Natural killer cell treated with Interleukin-12 subunit alpha and Interleukin-12 subunit beta and Interleukin-15 and Interleukin-18, amount 100 ng/mL, for 72 hours (primary cell): ENCODE measurements around the gene HEPACAM. TPM values are rescaled to one million over a fixed set of nuclear protein-coding genes. Genes with fewer than 3 reads are reported as not detected.

Source experiments
- ATAC-seq, 2 donors: fragments of 150-1000 bp; cut with Tn5 transposase in 1 of 2; sonication (Bioruptor Pico), chemical (Tn5 transposase) in 1 of 2; 2 replicates each; pipeline ENCODE4 v1.10.0; 2021
- DNase-seq: peaks from one replicate; pipeline ENCODE4 v3.0.0; 2022; ENCODE audit warnings: low spot score
- H3K27ac Mint-ChIP-seq, 2 donors: 1 replicate in 1 of 2; 2 replicates in 1 of 2; pipeline ENCODE4 v1.8.0; 2022; ENCODE audit warnings: mixed read lengths in 2 of 2, mild to moderate bottlenecking in 1 of 2, moderate library complexity in 1 of 2
- H3K27me3 Mint-ChIP-seq, 2 donors: 1 replicate in 1 of 2; 2 replicates in 1 of 2; pipeline ENCODE4 v1.8.0; 2022; ENCODE audit warnings: mixed read lengths in 2 of 2
- H3K36me3 Mint-ChIP-seq: one replicate; pipeline ENCODE4 v1.8.0; 2022; ENCODE audit warnings: mixed read lengths
- H3K4me1 Mint-ChIP-seq, 2 donors: 1 replicate in 1 of 2; 2 replicates in 1 of 2; pipeline ENCODE4 v1.8.0; 2022; ENCODE audit warnings: low read depth in 2 of 2, mixed read lengths in 2 of 2, mild to moderate bottlenecking in 1 of 2
- H3K4me3 Mint-ChIP-seq: one replicate; pipeline ENCODE4 v1.8.0; 2022; ENCODE audit warnings: mixed read lengths
- H3K9me3 Mint-ChIP-seq: 2 replicates; pipeline ENCODE4 v1.8.0; 2022; ENCODE audit warnings: mixed read lengths
- total RNA-seq, 2 donors: library from RNA; stranded (reverse); gene quantifications; one replicate each; pipeline ENCODE4 v1.2.3, GENCODE V29; 2022

HEPACAM gene
- total RNA-seq, 2 donors from 2014 or later: not detected

DNA sequence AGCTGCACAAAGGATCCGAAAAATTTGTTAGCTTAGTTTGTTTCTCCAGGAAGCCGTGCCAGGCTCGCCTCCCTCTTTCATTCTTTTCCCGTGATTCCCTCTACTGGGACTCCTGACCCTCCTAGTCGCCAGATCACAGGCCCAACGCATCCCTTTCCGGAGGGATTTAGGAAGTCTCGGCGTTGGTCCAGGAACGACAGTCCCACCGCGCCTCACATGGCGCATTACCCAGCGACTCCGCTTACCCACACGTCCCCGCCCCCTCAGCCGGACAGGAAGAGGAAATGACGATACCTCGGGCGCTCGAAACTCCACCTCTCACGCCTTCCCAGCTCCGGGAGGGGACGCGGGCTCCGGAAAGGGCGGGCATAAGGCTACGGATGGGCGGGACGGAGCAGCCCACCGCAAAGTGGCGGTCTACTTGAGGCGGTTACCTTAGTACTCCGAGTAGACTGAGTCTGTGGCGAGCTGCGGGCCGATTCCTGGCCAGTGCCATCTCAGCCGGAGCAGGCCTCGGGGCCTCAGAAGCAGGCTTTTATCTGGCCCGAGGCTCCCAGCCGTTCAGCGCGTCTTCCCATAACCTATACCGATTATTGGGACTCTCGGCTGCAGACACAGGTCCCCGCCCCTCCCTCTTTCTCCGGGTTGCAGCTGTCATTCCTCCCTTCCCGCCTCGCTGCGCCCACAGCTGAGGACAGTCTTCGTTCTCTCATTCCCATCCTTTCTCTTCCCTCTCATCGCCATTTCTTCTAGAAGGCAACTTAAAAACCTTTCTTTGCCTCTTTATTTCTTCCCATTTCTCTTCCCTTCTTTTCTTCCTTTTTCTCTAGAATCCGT is 18.1 kb upstream of the HEPACAM start, which contains the start of gene CCDC15:
Gene CCDC15, plus strand, starts transcription at position 450 of the 837 bp plus-strand sequence. CDS start 531 bp downstream, outside the sequence.
- Mint-ChIP-seq H3K4me3 (no peak within 1 kb of the TSS), H3K9me3 (no peaks in the 10 kb centered on the region), H3K27me3 (no peaks in the 10 kb centered on the region), H3K36me3 (peaks cover 4% of the 10 kb centered on the region), H3K27ac (no peak within 1 kb of the TSS), H3K4me1 (peaks cover 3 to 7% of the 10 kb centered on the region in 2 donors)
- DNase-seq (peak; percentile 98), ATAC-seq (peak; percentile 99 to 100)

DNA sequence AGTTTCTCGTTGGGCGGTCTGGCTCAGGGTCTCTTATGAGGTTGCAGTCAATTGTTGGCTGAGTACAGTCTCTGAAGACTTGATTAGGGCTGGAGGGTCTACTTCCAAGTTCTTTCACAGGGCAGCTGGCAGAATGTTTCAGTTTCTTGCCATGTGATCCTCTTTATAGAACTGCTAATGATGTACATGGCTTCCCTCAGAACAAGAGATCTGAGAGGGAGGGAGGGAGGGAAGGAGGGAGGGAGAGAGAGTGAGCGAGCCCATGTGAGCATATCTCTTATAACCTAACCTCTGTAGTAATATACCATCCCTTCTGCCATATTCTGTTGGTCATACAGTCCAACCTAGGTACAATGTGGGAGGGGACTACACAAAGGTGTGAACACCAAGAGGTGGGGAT is 15.5 kb upstream of the HEPACAM start:
- no peak for DNase-seq
- Mint-ChIP-seq H3K4me3 (no peak overlapping the region), H3K27ac (no peak overlapping the region), H3K27me3 (no peaks in the 10 kb centered on the region), H3K4me1 (peaks cover 0 to 7% of the 10 kb centered on the region in 2 donors), H3K9me3 (peaks cover 7% of the 10 kb centered on the region), H3K36me3 (peaks cover 17% of the 10 kb centered on the region)
- no peak for ATAC-seq

- DNase-seq (no peak), ATAC-seq (no peak)
- H3K27ac Mint-ChIP-seq: no peak overlapping the region
- H3K36me3 Mint-ChIP-seq: peaks cover 14% of the 10 kb centered on the region
- peaks cover 7% of the 10 kb centered on the region for H3K9me3 Mint-ChIP-seq
- H3K4me3 Mint-ChIP-seq: no peak overlapping the region
- H3K4me1 Mint-ChIP-seq: peaks cover 0 to 6% of the 10 kb centered on the region in 2 donors
- no peaks in the 10 kb centered on the region for H3K27me3 Mint-ChIP-seq
These were observed 14.9 kb upstream of the HEPACAM start for GRCh38 chr11:124950601-124951330.

- Mint-ChIP-seq H3K27ac (no peak overlapping the region), H3K27me3 (no peaks in the 10 kb centered on the region), H3K36me3 (peaks cover 13% of the 10 kb centered on the region), H3K4me3 (no peak overlapping the region), H3K9me3 (peaks cover 7% of the 10 kb centered on the region), H3K4me1 (peaks cover 3 to 5% of the 10 kb centered on the region in 2 donors)
- ATAC-seq: no peak
- DNase-seq: no peak
These were observed 10.9 kb upstream of the HEPACAM start for GRCh38 chr11:124946735-124947141.

GRCh38 chr11:124945826-124946225 is 10.0 kb upstream of the HEPACAM start:
- H3K4me1 Mint-ChIP-seq: peaks cover 3 to 5% of the 10 kb centered on the region in 2 donors
- no peaks in the 10 kb centered on the region for H3K27me3 Mint-ChIP-seq
- DNase-seq (no peak), ATAC-seq (no peak)
- H3K27ac Mint-ChIP-seq: no peak overlapping the region
- H3K4me3 Mint-ChIP-seq: no peak overlapping the region
- peaks cover 13% of the 10 kb centered on the region for H3K36me3 Mint-ChIP-seq
- peaks cover 7% of the 10 kb centered on the region for H3K9me3 Mint-ChIP-seq

GRCh38 chr11:124944565-124944964 is 8.7 kb upstream of the HEPACAM start:
- DNase-seq (no peak), ATAC-seq (no peak)
- Mint-ChIP-seq H3K27me3 (peaks cover 0 to 3% of the 10 kb centered on the region in 2 donors), H3K36me3 (peaks cover 13% of the 10 kb centered on the region), H3K27ac (no peak overlapping the region), H3K9me3 (peaks cover 7% of the 10 kb centered on the region), H3K4me3 (no peak overlapping the region), H3K4me1 (peaks cover 3 to 5% of the 10 kb centered on the region in 2 donors)

DNA sequence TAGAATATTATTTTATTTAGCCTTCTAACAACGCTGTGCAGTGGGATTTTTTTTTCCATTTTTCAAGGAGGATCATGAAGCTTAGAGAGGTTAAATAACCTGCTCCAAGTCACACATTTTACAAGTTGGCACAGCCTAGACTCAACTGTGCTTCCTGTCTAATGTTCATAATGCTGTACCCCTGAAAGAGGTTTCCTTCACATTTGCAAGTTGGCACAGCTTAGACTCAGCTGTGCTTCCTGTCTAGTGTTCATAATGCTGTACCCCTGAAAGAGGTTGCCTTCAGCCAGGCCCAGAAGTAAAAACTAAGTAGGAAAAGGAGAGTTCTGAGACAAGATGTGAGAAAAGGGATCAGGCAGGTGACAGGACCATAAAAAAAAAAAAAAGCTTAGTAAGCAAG is 7.9 kb upstream of the HEPACAM start:
- DNase-seq: no peak

GRCh38 chr11:124943254-124943616 is 7.4 kb upstream of the HEPACAM start:
- Mint-ChIP-seq H3K36me3 (peaks cover 6% of the 10 kb centered on the region), H3K4me3 (no peak overlapping the region), H3K27me3 (peaks cover 0 to 3% of the 10 kb centered on the region in 2 donors), H3K9me3 (peaks cover under 1% of the 10 kb centered on the region), H3K4me1 (peaks cover 3 to 5% of the 10 kb centered on the region in 2 donors), H3K27ac (no peak overlapping the region)
- DNase-seq: no peak
- ATAC-seq: no peak

More for the DNA sequence above, 7.9 kb upstream of the HEPACAM start:
- H3K36me3 Mint-ChIP-seq: peaks cover 11% of the 10 kb centered on the region
- peaks cover 0 to 3% of the 10 kb centered on the region in 2 donors for H3K27me3 Mint-ChIP-seq
- H3K4me3 Mint-ChIP-seq: no peak overlapping the region
- H3K27ac Mint-ChIP-seq: peak overlapping the region in 1 of 2 donors; percentile 10
- H3K9me3 Mint-ChIP-seq: peaks cover 6% of the 10 kb centered on the region
- H3K4me1 Mint-ChIP-seq: peaks cover 3 to 5% of the 10 kb centered on the region in 2 donors
- ATAC-seq: no peak

DNA sequence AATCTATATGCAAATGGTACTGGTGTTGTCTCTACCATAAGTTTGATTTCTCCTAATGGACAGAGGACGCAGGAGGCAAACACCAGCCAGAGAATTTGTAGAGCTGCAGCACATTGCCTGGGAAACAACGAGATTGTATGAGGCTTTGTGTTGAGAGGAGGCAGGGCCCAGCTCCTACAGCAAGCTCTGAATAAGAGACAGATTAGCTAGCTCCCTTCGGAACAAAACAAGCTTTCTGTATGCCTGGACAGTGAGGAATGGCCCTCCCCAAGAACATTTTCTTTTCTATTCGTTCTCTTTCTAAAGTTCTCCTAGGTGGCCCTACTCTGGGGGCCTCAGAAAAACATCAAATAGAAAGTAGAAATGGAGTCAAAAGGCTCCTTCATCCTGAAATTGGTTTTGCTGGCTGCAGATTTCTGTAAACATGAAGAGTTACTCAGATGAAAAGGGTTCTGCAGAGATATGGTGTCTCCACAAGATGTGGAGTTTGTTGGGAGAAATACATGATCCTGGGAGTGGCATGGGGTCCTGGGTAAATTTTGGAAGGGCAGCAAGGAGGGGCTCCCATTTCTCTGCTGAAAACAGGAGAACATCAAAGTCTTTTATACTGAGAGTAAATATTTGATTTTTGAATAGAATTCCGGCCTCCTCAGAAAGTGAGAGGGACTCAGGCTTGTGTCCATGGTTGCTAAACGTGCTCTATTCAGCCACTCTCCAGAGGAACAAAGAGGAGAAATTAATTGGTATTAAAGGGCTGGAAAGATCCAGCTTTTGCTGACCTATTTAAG is 6.8 kb upstream of the HEPACAM start:
- no peak for DNase-seq
- no peak for ATAC-seq
- peaks cover 0 to 3% of the 10 kb centered on the region in 2 donors for H3K27me3 Mint-ChIP-seq
- H3K27ac Mint-ChIP-seq: no peak overlapping the region
- H3K9me3 Mint-ChIP-seq: no peaks in the 10 kb centered on the region
- peaks cover 3 to 5% of the 10 kb centered on the region in 2 donors for H3K4me1 Mint-ChIP-seq
- peaks cover under 1% of the 10 kb centered on the region for H3K36me3 Mint-ChIP-seq
- no peak overlapping the region for H3K4me3 Mint-ChIP-seq

DNA sequence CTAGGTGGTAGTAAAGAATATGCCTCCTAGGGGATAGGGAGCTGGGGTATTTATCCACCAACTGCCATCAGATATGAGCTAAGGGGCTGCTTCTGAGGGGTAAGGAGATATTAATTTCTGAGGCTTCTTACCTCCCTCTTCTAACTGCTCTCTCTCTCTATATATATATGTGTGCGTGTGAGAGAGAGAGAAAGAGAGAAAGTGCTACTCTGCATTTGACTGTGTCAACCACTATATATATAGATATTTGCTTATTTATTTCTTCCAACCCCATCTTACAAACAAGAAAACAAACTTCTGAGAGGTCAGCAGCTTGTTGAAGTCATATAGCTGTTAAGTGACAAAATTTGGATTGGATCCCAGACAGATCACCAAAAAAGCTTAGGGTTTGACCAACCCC is 5.9 kb upstream of the HEPACAM start:
- ATAC-seq (no peak), DNase-seq (no peak)
- Mint-ChIP-seq H3K27ac (no peak overlapping the region), H3K36me3 (no peaks in the 10 kb centered on the region), H3K4me1 (peaks cover 3 to 5% of the 10 kb centered on the region in 2 donors), H3K9me3 (no peaks in the 10 kb centered on the region), H3K4me3 (no peak overlapping the region), H3K27me3 (peaks cover 3 to 4% of the 10 kb centered on the region in 2 donors)

GRCh38 chr11:124938970-124939369 is 3.1 kb upstream of the HEPACAM start:
- no peaks in the 10 kb centered on the region for H3K36me3 Mint-ChIP-seq
- no peak overlapping the region for H3K4me3 Mint-ChIP-seq
- no peaks in the 10 kb centered on the region for H3K9me3 Mint-ChIP-seq
- ATAC-seq (no peak), DNase-seq (no peak)
- peaks cover 7 to 8% of the 10 kb centered on the region in 2 donors for H3K27me3 Mint-ChIP-seq
- no peak overlapping the region for H3K27ac Mint-ChIP-seq
- H3K4me1 Mint-ChIP-seq: peaks cover 3 to 4% of the 10 kb centered on the region in 2 donors

DNA sequence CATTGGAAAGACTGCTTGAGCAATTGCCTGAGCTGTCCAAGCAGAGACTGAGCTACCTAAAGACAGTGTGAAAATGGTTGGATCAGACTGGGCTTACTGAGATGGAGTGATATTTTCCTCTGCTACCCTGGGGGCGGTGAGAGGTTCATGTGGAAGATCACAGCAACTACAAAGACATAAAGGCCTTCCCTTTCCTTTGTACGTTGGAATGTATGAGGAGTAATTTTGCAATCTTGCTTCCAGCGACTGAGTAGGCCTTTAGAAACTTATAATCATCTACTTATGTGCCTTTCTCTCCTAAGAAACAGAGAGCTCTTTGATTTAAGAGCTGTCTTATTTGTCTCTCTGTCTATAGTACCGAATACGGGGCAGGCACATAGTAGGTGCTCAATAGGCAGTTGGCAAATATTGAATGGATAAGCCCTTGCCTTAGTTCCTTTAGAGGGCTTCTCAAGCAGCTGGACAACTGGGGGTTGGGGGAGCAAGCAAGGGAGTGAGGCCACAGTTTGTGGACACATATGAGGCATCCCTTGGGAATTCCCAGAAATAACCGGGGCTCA is 2.4 kb upstream of the HEPACAM start:
- Mint-ChIP-seq H3K36me3 (no peaks in the 10 kb centered on the region), H3K27me3 (peaks cover 7 to 8% of the 10 kb centered on the region in 2 donors), H3K4me3 (no peak overlapping the region), H3K4me1 (no peaks in the 10 kb centered on the region), H3K9me3 (no peaks in the 10 kb centered on the region), H3K27ac (no peak overlapping the region)
- no peak for DNase-seq
- ATAC-seq: no peak

GRCh38 chr11:124937336-124937935 is 1.6 kb upstream of the HEPACAM start:
- no peaks in the 10 kb centered on the region for H3K9me3 Mint-ChIP-seq
- ATAC-seq (no peak), DNase-seq (no peak)
- no peaks in the 10 kb centered on the region for H3K36me3 Mint-ChIP-seq
- H3K27me3 Mint-ChIP-seq: peaks cover 7 to 8% of the 10 kb centered on the region in 2 donors
- no peak overlapping the region for H3K27ac Mint-ChIP-seq
- H3K4me1 Mint-ChIP-seq: no peaks in the 10 kb centered on the region
- no peak overlapping the region for H3K4me3 Mint-ChIP-seq
